Sigmoid colon (tissue), 7 donors: Measurements from ENCODE around the gene GMPS. TPM values are rescaled to one million over a fixed set of nuclear protein-coding genes. Genes with fewer than 3 reads are reported as not detected.
"Not testable (repeated sequence)": the region's sequence is repeated elsewhere in the genome, so short reads cannot be mapped to it uniquely, and the experiment has no call there.

ENCODE experiments used
- DNase-seq: peaks from one replicate; pipeline ENCODE4 v3.0.0-alpha.2; 2019
- H3K27ac ChIP-seq, 4 donors: fragments of 200-600 bp; sonication (generic); one replicate each; pipeline ENCODE4 v1.5.1; 2016 to 2019; ENCODE audit warnings: mild to moderate bottlenecking in 1 of 4
- H3K27me3 ChIP-seq, 3 donors: fragments of 200-600 bp; sonication (generic); one replicate each; pipeline ENCODE4 v1.5.1; 2019; ENCODE audit warnings: mild to moderate bottlenecking in 1 of 3
- H3K36me3 ChIP-seq, 4 donors: fragments of 200-600 bp; sonication (generic); one replicate each; pipeline ENCODE4 v1.5.1; 2016 to 2019
- H3K4me1 ChIP-seq, 4 donors: fragments of 200-600 bp; sonication (generic); one replicate each; pipeline ENCODE4 v1.5.1; 2017 to 2019
- H3K4me3 ChIP-seq, 4 donors: fragments of 200-600 bp; sonication (generic); one replicate each; pipeline ENCODE4 v1.5.1; 2017 to 2019; ENCODE audit warnings: mild to moderate bottlenecking in 2 of 4, moderate library complexity in 1 of 4
- H3K9me3 ChIP-seq, 4 donors: fragments of 200-600 bp in 3 of 4; sonication (generic) in 3 of 4; one replicate each; pipeline versions ENCODE4 v1.5.1 to v1.6.1; 2013 to 2019
- EP300 ChIP-seq, 4 donors: sonication (generic); formaldehyde crosslinking; IDR thresholded peaks; one replicate each; pipeline ENCODE4 v1.6.1; 2017; ENCODE audit warnings: antibody characterized with exemption in 4 of 4
- POLR2A ChIP-seq, 2 donors: fragments of 450-650 bp; IDR thresholded peaks; one replicate each; pipeline ENCODE4 v1.6.1; 2016; ENCODE audit warnings: antibody characterized with exemption in 2 of 2, mild to moderate bottlenecking in 2 of 2, moderate library complexity in 2 of 2
- POLR2AphosphoS5 ChIP-seq, 4 donors: sonication (generic); formaldehyde crosslinking; IDR thresholded peaks; one replicate each; pipeline ENCODE4 v1.6.1; 2017; ENCODE audit warnings: antibody characterized with exemption in 4 of 4
- WGBS, 2 donors: extraction: QIAGEN DNeasy Blood & Tissue Kit; methylation state at CpG; one replicate each; pipeline ENCODE4 v1.1.7; 2013; 5-methylcytosine and 5-hydroxymethylcytosine counted together
- intact Hi-C: fragments of 100-400 bp; cut with DNase I; formaldehyde crosslinking; loops from one replicate; pipeline ENCODE4 v1.15.1; 2023
- polyA plus RNA-seq, 3 donors: library from polyadenylated mRNA; stranded (reverse); fragments of 200-250 nt; gene quantifications; one replicate each; pipeline ENCODE4 v1.2.3, GENCODE V29; 2013
- total RNA-seq, 4 donors: library from RNA; depleted of rRNA; stranded (reverse); fragments of >200 nt; gene quantifications; one replicate each; pipeline ENCODE4 v1.1.0, GENCODE V29; 2016
- TF ChIP-seq, protein P1 (sequence below), 4 experiments: fragments of 450-650 bp in 3 of 4; fragments of 200-600 bp in 1 of 4; IDR thresholded peaks; one replicate each; pipeline ENCODE4 v1.5.1; 2016 to 2019; ENCODE audit warnings: antibody characterized with exemption in 4 of 4, mild to moderate bottlenecking in 3 of 4, moderate library complexity in 2 of 4
- donor health status: healthy with polysubstance abuse.
- donor health status: Bipolar disorder and iron deficiency.
- donor health status: healthy.

GMPS gene
- total and polyA plus RNA-seq, 7 donors: 12.7 to 45.7 (median 25.6) TPM

GRCh38 chr3:155847993-155848392 lies 22.5 kb upstream of the GMPS start:
- Histone ChIP-seq H3K36me3 (no peaks in the 10 kb centered on the region), H3K4me3 (no peak overlapping the region), H3K4me1 (peaks cover 0 to 70% (median 48%) of the 10 kb centered on the region in 4 donors), H3K27ac (no peak overlapping the region), H3K9me3 (no peaks in the 10 kb centered on the region), H3K27me3 (no peaks in the 10 kb centered on the region)
- intact Hi-C loops: no loop called here
- 88 to 95% methylated on average over 3 of the region's 3 CpGs for WGBS, 2 donors
- no peak for TF ChIP-seq POLR2AphosphoS5 (IDR thresholded peaks at IDR 0.05)
- TF ChIP-seq POLR2A (IDR thresholded peaks at IDR 0.05): no peak
- no peak for TF ChIP-seq EP300 (IDR thresholded peaks at IDR 0.05)
- TF ChIP-seq, protein P1, sequence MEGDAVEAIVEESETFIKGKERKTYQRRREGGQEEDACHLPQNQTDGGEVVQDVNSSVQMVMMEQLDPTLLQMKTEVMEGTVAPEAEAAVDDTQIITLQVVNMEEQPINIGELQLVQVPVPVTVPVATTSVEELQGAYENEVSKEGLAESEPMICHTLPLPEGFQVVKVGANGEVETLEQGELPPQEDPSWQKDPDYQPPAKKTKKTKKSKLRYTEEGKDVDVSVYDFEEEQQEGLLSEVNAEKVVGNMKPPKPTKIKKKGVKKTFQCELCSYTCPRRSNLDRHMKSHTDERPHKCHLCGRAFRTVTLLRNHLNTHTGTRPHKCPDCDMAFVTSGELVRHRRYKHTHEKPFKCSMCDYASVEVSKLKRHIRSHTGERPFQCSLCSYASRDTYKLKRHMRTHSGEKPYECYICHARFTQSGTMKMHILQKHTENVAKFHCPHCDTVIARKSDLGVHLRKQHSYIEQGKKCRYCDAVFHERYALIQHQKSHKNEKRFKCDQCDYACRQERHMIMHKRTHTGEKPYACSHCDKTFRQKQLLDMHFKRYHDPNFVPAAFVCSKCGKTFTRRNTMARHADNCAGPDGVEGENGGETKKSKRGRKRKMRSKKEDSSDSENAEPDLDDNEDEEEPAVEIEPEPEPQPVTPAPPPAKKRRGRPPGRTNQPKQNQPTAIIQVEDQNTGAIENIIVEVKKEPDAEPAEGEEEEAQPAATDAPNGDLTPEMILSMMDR (IDR thresholded peaks at IDR 0.05): no peak
- no peak for DNase-seq

GRCh38 chr3:155849404-155849803 lies 21.0 kb upstream of the GMPS start:
- H3K27ac ChIP-seq, H3K36me3 ChIP-seq, H3K27me3 ChIP-seq, H3K9me3 ChIP-seq, DNase-seq, H3K4me3 ChIP-seq, intact Hi-C loops: not testable (repeated sequence)
- 56 to 74% methylated on average over 3 of the region's 3 CpGs for WGBS, 2 donors
- peaks cover 0 to 78% (median 55%) of the 10 kb centered on the region in 4 donors for H3K4me1 ChIP-seq

DNA sequence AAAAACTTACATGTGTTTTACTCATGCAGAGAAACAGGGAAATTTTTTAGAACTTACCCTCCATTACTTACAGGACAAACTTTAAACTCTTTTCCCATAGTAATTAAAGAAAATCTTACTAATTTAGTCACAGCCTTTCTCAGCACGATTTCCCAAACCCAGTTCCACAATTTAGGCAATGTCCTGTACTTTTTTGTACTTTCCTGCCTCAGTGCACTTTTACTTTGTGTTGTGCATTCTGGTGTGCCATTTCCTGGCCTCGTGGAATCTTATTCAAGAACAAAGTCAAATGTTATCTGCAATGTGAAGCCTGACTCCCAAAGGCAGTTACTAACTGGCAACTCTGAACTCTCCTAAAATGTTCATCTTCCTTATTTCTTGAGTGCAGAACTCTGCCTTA lies 18.1 kb upstream of the GMPS start:
- TF ChIP-seq POLR2A (IDR thresholded peaks at IDR 0.05) (no peak), POLR2AphosphoS5 (IDR thresholded peaks at IDR 0.05) (no peak), EP300 (IDR thresholded peaks at IDR 0.05) (no peak)
- TF ChIP-seq, protein P1 (IDR thresholded peaks at IDR 0.05): no peak
- Histone ChIP-seq H3K36me3 (no peaks in the 10 kb centered on the region), H3K4me1 (peaks cover 0 to 61% (median 56%) of the 10 kb centered on the region in 4 donors), H3K4me3 (peak overlapping the region; percentile 76 to 96 (median 91)), H3K9me3 (no peaks in the 10 kb centered on the region), H3K27ac (no peak overlapping the region), H3K27me3 (no peaks in the 10 kb centered on the region)
- intact Hi-C loops: loop anchor here (5.0 to 10.0 kb wide), 2 partner anchors 45 to 1302 kb away; partner anchors contain the start of gene C3orf33
- WGBS, 2 donors: 16 to 31% methylated on average over 2 of the region's 2 CpGs
- no peak for DNase-seq

DNA sequence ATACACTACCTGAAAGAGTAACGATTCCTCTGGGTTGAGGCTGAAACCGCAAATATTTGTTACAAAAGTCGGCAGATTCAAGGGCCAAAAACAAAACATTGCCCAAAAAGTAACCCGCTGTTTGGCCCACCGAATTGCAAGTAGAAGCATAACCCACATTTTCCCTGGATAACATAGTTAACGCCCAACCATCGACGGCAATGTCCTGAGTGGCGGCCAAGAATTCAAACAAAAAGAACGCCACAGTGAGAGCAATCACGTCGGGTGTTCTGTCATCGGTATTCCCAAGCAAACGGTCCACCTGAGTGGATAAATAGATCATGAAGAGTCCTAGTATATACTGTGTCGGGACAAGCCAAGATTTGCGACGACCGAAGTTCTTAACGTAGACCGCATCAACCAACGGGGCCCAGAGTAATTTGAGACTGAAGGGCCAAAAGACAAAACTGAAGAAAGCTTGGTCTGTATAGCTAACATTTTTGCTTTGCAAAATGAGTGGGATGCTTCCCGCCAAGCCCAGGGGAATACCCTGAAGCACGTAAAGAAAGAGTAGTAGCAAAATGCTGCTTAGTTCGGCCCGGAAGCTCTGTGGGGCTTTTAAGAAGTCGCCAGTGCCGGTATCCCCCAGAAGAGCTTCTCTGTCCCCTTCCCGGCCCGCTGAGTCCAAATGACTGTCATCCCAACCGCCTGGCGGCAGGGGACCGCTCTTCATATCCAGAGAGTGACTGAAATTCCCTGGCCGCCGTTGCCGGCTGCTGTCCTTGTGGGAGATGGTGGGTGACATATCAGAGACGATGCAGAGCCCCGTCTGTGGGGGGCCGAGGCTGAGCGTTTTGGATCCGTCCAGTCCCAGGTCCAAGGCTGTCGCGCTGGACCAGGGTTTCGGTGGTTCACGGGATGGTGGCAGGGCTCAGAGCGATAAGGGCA lies 17.0 kb upstream of the GMPS start:
- H3K4me3 ChIP-seq: peak overlapping the region; percentile 76 to 96 (median 91)
- 1 to 2% methylated on average over 45 of the region's 45 CpGs for WGBS, 2 donors
- no peaks in the 10 kb centered on the region for H3K9me3 ChIP-seq
- H3K4me1 ChIP-seq: peaks cover 0 to 58% (median 50%) of the 10 kb centered on the region in 4 donors
- TF ChIP-seq, protein P1 (IDR thresholded peaks at IDR 0.05): peak in 1 of 4 experiments; percentile 29
- no peak for TF ChIP-seq POLR2AphosphoS5 (IDR thresholded peaks at IDR 0.05)
- TF ChIP-seq POLR2A (IDR thresholded peaks at IDR 0.05): no peak
- peak overlapping the region; percentile 91 to 97 (median 94) for H3K27ac ChIP-seq
- peak; percentile 75 for DNase-seq
- intact Hi-C loops: loop anchor here (1.0 to 10.0 kb wide), 3 partner anchors 18 to 1301 kb away; partner anchors contain the start of gene C3orf33
- H3K27me3 ChIP-seq: no peaks in the 10 kb centered on the region
- H3K36me3 ChIP-seq: no peaks in the 10 kb centered on the region
